Activated T-cell treated with anti-CD3 and anti-CD28 coated beads, Interleukin-2, amount 50 U/mL, for 24 hours (primary cell): ENCODE results near the gene RGR.

ENCODE experiments used
- DNase-seq: peaks from one replicate; pipeline ENCODE4 v3.0.0-alpha.2; 2020
- H3K27ac Mint-ChIP-seq: 2 replicates; pipeline ENCODE4 v1.8.0; 2020; ENCODE audit warnings: mild to moderate bottlenecking, mixed read lengths
- H3K27me3 Mint-ChIP-seq: 2 replicates; pipeline ENCODE4 v1.8.0; 2020; ENCODE audit warnings: mixed read lengths
- H3K36me3 Mint-ChIP-seq: 2 replicates; pipeline ENCODE4 v1.8.0; 2020; ENCODE audit warnings: low read depth, mixed read lengths
- H3K4me1 Mint-ChIP-seq: 2 replicates; pipeline ENCODE4 v1.8.0; 2020; ENCODE audit warnings: low read depth, mixed read lengths
- H3K4me3 Mint-ChIP-seq: 2 replicates; pipeline ENCODE4 v1.8.0; 2020; ENCODE audit warnings: mild to moderate bottlenecking, moderate library complexity, mixed read lengths
- H3K9me3 Mint-ChIP-seq: 2 replicates; pipeline ENCODE4 v1.8.0; 2020; ENCODE audit warnings: mixed read lengths

The RGR gene, protein sequence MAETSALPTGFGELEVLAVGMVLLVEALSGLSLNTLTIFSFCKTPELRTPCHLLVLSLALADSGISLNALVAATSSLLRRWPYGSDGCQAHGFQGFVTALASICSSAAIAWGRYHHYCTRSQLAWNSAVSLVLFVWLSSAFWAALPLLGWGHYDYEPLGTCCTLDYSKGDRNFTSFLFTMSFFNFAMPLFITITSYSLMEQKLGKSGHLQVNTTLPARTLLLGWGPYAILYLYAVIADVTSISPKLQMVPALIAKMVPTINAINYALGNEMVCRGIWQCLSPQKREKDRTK

DNA sequence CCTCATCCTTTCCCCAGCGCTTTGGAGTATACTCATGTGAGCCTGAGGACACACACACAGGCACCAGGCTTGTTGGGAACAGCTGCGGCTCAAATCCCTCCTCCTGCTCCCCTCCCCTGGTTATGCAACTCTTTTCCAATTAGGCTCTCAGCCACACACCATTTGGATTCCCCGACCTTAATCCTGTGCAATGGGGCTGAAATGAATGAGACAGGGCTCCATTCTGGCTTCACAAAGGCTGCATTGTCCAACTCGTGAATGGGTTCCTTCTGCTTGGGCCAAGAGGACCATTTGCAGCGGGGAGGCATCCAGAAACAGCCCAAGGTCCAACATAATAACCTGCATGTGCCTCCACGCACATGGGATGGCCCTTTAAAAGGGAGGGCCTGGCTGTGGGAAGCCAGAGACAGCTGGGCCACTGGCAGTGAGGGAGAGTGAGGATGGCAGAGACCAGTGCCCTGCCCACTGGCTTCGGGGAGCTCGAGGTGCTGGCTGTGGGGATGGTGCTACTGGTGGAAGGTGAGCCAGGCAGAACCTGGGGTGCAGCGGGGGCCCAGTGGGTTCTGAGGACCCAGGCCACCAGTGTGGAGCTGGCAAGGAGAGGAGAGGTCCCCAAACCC lies at the start of gene RGR:
RGR (plus strand) TSS at position 403 of the 620 bp plus-strand sequence; CDS start at position 441, 38 bp downstream.
- Mint-ChIP-seq H3K4me3 (no peak within 1 kb of the TSS), H3K36me3 (no peaks in the 10 kb centered on the region), H3K27ac (no peak within 1 kb of the TSS), H3K4me1 (no peaks in the 10 kb centered on the region), H3K27me3 (peaks cover 2% of the 10 kb centered on the region), H3K9me3 (no peaks in the 10 kb centered on the region)
- no peak for DNase-seq

DNA sequence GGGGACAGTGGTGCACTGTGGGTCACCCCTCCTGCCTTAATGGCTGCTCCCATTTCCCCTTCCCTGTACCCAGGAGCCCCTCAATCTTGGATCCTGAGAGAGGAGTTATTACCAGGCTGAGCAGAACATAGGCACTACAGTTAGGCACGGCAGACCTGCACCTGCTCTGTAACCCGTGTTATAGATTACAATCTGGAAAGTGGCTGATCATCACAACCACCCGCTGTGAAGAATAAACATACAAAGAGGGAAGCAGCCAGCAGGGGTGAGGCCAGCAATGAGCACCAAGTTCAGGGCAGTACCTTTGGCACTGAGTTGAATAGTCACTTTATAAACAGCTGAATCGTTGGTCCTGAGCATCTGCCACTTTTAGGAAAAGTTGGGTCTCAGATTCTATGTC lies 48.8 kb upstream of the RGR start:
- DNase-seq: no peak
- Mint-ChIP-seq H3K4me1 (peaks cover 9% of the 10 kb centered on the region), H3K27ac (no peak overlapping the region), H3K27me3 (peaks cover 36% of the 10 kb centered on the region), H3K4me3 (no peak overlapping the region), H3K9me3 (no peaks in the 10 kb centered on the region), H3K36me3 (no peaks in the 10 kb centered on the region)

DNA sequence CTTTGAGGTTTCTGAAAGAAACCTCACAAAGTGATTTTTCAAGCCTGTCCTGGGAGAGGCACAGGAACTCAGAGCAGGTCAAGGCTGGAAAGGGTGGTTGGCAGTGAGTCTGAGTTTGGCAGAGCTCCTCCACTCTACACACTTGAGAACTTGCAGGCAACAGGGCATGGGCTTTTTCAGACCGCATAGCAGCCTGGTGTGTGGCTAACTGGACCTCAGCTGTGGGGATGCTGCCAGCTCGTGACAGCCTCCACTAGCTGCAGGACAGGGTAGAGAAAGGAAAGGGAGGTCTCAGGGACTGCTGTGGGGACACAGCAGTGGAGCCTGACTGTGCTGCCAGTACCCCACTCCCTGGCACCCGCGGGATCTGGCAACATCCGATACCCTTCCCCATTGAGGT lies 47.9 kb upstream of the RGR start:
- Mint-ChIP-seq H3K27ac (no peak overlapping the region), H3K4me1 (peaks cover 4% of the 10 kb centered on the region), H3K4me3 (no peak overlapping the region), H3K36me3 (no peaks in the 10 kb centered on the region), H3K27me3 (peaks cover 36% of the 10 kb centered on the region), H3K9me3 (no peaks in the 10 kb centered on the region)
- no peak for DNase-seq

DNA sequence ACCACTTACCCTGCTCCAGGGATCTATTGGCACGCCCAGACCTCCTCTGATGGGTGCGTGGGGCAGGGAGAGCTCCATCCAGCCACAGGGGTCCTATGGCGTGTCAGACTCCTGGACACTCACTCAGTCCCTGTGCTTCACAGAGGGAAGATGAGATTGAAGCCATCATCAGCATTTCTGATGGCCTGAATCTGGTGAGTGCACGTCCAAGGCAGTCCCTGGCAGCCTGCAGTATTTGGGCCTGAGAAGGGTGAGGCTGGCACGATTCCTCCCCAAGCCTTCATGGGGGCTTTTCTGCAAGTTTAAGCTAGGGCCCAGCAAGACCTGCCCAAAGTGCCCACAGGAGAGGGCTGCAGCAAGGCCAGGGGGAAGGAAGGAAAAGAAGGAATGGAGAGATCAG lies 47.2 kb upstream of the RGR start:
- H3K27me3 Mint-ChIP-seq: peaks cover 36% of the 10 kb centered on the region
- H3K27ac Mint-ChIP-seq: no peak overlapping the region
- peaks cover 4% of the 10 kb centered on the region for H3K4me1 Mint-ChIP-seq
- no peaks in the 10 kb centered on the region for H3K36me3 Mint-ChIP-seq
- DNase-seq: no peak
- H3K4me3 Mint-ChIP-seq: no peak overlapping the region
- no peaks in the 10 kb centered on the region for H3K9me3 Mint-ChIP-seq

DNA sequence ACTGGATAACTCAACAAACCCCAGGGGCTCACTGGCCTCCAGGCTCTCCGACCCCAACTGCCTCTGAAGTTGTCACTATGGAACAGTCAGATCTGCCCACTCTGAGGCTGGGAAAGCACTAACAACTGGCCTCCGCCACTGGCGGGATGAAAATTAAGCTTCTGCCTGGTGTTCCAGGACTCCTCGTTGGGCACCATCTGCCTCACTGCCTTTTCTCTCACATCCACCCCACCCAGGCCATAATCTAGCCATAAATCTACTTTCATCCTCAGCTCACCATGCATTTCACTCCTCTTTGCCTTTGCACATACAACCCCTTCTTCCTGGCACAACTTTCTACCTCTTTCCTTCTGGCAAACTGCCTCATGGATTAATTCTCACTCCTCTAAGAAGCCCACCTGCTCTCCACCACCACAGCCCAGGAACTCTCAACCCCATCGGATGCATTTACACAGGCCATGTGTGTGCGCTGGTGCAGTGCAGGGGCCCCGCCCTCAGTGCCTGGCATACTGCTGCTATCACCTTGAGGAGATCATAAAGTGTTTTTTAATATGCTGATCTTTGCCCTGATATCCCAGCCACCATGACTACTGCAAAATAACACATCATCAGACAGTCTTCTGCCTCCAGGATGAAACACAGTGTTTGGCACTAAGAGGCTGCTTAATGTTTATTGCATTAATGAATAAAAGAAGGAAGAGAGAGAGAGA lies 46.5 kb upstream of the RGR start:
- H3K4me3 Mint-ChIP-seq: no peak overlapping the region
- peaks cover 4% of the 10 kb centered on the region for H3K4me1 Mint-ChIP-seq
- no peaks in the 10 kb centered on the region for H3K9me3 Mint-ChIP-seq
- DNase-seq: no peak
- H3K27ac Mint-ChIP-seq: no peak overlapping the region
- peaks cover 29% of the 10 kb centered on the region for H3K27me3 Mint-ChIP-seq
- H3K36me3 Mint-ChIP-seq: no peaks in the 10 kb centered on the region

DNA sequence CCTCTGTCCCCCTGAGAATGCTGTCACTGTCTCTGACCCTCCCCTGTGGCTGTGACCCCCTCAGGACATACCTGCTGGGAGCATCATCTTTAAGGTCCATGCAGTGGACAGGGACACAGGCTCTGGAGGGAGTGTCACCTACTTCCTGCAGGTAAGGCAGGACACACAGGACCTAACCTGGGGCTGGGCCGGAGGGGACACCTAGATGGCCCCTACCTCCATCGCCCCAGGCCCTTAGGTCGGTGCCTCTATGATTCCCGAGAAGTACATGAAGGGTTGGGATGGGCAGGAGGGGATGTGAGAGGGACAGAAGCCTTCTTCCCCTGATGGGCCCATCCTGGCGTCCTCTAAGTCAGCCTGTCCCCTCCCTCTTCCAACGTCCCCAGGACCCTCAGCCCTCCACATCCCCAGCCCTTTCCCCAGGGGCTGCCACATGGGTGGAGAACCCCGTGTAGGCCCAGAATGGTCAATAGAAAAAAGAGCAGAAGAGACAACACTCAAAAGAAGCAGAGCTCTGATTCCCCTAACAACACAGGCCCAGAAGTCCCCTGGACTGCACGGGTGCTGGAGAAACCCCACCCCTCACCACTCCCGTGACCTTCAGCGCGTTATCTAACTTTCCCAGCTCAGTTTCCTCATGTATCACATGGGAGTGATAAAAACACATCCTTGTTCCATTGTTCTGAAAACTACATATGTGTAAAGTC lies 44.2 kb upstream of the RGR start:
- H3K4me3 Mint-ChIP-seq: no peak overlapping the region
- no peak for DNase-seq
- no peaks in the 10 kb centered on the region for H3K36me3 Mint-ChIP-seq
- H3K27me3 Mint-ChIP-seq: peaks cover 16% of the 10 kb centered on the region
- H3K9me3 Mint-ChIP-seq: no peaks in the 10 kb centered on the region
- H3K27ac Mint-ChIP-seq: peak overlapping the region; percentile 42
- H3K4me1 Mint-ChIP-seq: no peaks in the 10 kb centered on the region

DNA sequence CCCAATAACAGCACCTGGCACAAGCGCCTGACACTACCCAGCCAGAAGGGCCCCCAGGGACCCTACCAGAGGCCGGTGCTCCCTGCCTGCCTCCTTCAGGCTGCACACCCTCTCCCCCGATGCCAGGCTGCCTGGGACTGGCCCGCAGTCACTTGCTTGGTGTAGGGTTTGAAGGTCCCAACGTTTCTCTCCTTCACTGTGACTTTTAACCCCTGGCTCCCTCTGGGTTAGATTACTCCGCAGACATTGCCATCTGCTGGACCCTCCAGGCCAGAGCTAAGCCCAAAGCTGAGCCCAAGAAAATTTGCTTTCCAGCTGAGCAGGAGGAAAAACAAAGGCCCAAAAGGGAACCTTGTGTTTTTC lies 43.6 kb upstream of the RGR start:
- H3K4me1 Mint-ChIP-seq: no peaks in the 10 kb centered on the region
- no peak for DNase-seq
- no peak overlapping the region for H3K4me3 Mint-ChIP-seq
- H3K36me3 Mint-ChIP-seq: no peaks in the 10 kb centered on the region
- H3K27me3 Mint-ChIP-seq: peaks cover 11% of the 10 kb centered on the region
- peak overlapping the region; percentile 42 for H3K27ac Mint-ChIP-seq
- H3K9me3 Mint-ChIP-seq: no peaks in the 10 kb centered on the region

DNA sequence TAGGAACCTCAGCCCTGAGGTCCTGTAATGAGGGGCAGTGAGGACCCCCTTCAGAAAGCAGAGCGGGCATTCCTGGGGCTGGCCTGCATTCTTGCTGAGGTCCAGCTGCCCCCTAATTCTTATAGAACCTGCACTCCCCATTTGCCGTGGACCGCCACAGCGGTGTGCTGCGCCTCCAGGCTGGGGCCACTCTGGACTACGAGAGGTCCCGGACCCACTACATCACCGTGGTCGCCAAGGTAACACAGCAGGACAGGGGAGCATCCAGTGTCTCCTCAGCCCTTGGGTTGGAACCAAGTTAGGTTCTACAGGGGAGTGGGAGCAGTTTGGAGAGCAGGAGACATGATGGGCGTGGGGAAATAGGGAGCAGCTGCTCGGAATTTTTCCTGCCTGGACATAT lies 43.2 kb upstream of the RGR start:
- no peak for DNase-seq
- Mint-ChIP-seq H3K4me3 (no peak overlapping the region), H3K9me3 (no peaks in the 10 kb centered on the region), H3K27ac (no peak overlapping the region), H3K4me1 (no peaks in the 10 kb centered on the region), H3K36me3 (no peaks in the 10 kb centered on the region), H3K27me3 (peaks cover 6% of the 10 kb centered on the region)

DNA sequence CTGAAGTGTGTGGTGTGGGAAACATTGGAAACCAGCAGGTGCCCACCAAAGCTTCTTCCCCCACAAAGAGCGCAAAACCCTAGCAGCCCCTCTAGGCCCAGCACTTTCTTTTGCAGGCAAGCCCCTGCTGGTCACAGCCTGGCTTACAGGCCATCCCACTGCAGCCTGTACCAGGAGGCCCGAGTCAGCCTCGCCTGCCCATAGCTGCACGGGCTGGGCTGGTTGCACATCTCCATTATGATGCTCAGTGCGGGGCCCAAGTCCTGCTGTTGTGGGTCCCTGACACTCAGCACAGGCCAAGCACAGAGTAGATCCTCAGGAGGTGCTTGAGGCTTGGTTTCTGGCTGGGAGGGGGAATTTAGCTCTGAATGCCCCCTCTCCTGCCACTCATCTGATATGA lies 42.5 kb upstream of the RGR start:
- DNase-seq: no peak
- no peaks in the 10 kb centered on the region for H3K9me3 Mint-ChIP-seq
- H3K36me3 Mint-ChIP-seq: no peaks in the 10 kb centered on the region
- no peaks in the 10 kb centered on the region for H3K27me3 Mint-ChIP-seq
- no peak overlapping the region for H3K27ac Mint-ChIP-seq
- H3K4me3 Mint-ChIP-seq: no peak overlapping the region
- no peaks in the 10 kb centered on the region for H3K4me1 Mint-ChIP-seq

DNA sequence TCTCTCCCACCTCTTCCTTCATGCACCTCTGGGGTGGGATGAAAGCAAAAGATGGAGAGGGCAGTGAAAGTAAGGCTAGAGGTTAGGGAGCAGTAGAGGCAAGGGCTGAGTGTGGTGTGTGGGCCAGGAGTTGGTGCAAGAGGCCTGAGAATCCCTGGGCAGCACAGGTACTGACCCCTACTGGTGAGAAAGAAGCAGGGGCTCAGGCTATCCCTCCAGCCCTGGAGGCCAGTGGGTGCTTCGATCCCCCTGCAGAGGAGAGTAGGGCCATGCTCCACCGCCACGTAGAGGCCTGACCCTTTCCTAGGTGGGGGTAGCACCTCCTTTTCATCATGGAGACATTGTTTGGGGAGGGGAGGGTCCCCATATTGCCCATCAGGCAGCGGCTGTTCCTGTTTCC lies 40.7 kb upstream of the RGR start:
- no peak overlapping the region for H3K27ac Mint-ChIP-seq
- no peaks in the 10 kb centered on the region for H3K36me3 Mint-ChIP-seq
- DNase-seq: no peak
- H3K4me1 Mint-ChIP-seq: no peaks in the 10 kb centered on the region
- H3K9me3 Mint-ChIP-seq: no peaks in the 10 kb centered on the region
- H3K4me3 Mint-ChIP-seq: no peak overlapping the region
- peaks cover 2% of the 10 kb centered on the region for H3K27me3 Mint-ChIP-seq

DNA sequence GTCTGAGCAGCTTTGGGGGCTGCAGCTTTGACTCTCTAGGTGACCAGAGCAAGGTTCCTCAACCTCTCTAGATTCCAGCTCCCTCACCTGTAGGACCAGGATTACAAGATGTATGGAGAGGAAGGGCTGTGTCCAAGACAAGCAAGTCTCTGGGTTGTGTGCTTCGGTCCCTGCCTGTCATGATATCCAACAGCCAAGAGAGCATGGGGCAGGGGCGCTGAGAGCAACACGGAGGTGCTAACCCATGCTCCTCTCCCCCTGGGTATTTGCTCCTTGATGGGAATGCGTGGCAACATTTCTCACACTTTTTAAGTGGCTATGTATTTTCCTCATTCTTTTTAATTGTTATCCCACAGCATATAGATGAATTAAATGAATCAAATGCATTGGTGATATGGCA lies 40.2 kb upstream of the RGR start:
- H3K36me3 Mint-ChIP-seq: no peaks in the 10 kb centered on the region
- no peak overlapping the region for H3K27ac Mint-ChIP-seq
- H3K4me3 Mint-ChIP-seq: no peak overlapping the region
- H3K4me1 Mint-ChIP-seq: no peaks in the 10 kb centered on the region
- peaks cover 2% of the 10 kb centered on the region for H3K27me3 Mint-ChIP-seq
- no peaks in the 10 kb centered on the region for H3K9me3 Mint-ChIP-seq
- no peak for DNase-seq

DNA sequence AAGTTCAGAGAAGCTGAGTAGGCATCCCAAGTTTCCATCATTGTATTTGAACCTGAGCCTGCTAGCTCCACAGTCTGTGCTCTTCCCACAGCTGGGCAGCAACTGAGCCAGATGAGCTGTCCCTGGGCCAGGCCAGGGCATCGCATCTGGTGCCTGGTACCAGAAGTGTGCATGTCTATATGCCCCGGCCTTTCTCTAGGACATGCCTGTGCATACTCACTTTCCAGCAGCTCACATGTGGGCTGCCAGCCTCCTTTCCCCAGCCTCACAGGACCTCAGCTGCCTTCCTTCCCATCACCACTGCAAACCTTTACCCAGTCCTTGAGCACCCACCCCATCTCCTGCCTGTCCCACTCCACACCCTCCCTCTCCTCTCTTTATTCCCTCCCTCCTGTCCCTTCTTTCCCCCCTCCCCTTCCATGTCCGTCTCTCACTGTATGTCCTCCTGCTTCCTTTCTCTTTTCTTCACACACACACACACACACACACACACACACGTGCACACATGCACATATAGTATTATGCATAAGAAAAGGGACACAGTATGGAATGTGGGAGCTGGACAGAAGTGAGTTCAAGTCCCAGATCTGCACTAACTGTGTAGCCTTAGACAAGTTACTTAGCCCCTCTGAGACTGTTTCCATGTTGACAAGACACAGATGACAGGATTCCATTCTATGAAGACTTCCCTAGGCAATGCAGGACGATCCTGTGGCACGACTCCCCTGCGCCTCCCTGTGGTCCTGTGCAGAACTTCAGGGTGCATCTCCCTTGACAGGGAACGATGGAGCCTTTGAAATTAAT lies 39.6 kb upstream of the RGR start:
- DNase-seq: peak; percentile 76
- no peak overlapping the region for H3K4me3 Mint-ChIP-seq
- no peak overlapping the region for H3K27ac Mint-ChIP-seq
- peaks cover 2% of the 10 kb centered on the region for H3K27me3 Mint-ChIP-seq
- no peaks in the 10 kb centered on the region for H3K9me3 Mint-ChIP-seq
- H3K36me3 Mint-ChIP-seq: no peaks in the 10 kb centered on the region
- H3K4me1 Mint-ChIP-seq: no peaks in the 10 kb centered on the region

DNA sequence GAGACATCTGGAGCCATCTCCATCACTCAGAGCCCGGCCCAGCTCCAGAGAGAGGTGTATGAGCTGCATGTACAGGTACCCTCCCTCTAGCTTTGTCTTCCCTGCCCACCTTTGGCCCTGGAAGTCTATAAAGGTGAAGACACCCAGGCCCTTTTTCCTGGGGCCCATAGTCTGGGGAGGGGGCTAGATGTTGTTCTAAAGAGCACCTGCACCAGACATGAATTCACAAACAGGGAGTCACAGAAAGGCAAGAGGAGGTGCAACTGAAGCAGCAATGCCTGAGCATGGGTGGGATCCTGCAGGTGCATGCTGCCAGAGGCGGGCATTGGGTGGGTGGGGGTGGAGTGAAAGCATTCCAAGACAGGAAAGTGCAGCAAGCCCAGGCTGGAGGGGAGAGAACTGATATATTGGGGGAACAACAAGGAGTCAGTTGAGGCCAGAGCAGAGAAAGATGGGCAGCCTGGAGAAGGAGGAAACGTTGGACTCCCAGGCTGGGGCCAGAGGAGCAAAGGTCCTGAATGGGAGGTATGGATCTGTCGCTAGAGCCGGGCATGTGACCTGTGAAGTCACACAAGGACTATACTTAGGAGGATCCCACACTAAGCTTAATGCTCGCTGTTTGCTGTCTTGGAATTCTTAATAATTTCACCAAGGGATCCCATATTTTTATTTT lies 38.9 kb upstream of the RGR start:
- Mint-ChIP-seq H3K9me3 (no peaks in the 10 kb centered on the region), H3K4me3 (no peak overlapping the region), H3K27me3 (peaks cover 2% of the 10 kb centered on the region), H3K27ac (no peak overlapping the region), H3K36me3 (no peaks in the 10 kb centered on the region), H3K4me1 (no peaks in the 10 kb centered on the region)
- no peak for DNase-seq

DNA sequence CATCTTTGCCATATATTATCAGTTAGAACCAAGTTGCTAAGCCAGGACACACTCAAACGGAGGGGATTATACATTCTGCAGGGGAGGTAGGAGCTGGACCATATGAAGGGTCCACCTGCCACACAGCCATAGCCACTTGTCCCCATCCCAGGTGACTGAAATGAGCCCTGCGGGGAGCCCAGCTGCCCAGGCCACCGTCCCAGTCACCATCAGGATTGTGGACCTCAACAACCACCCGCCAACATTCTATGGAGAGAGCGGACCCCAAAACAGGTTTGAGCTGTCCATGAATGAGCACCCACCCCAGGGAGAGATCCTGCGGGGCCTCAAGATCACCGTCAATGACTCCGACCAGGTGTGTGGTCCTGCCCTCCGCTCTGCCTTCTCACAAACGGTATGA lies 36.8 kb upstream of the RGR start:
- Mint-ChIP-seq H3K27ac (no peak overlapping the region), H3K27me3 (peaks cover 2% of the 10 kb centered on the region), H3K4me3 (no peak overlapping the region), H3K4me1 (no peaks in the 10 kb centered on the region), H3K36me3 (no peaks in the 10 kb centered on the region), H3K9me3 (no peaks in the 10 kb centered on the region)
- DNase-seq: no peak
